OCI-LY1 (cell line): ENCODE data around the gene SLC6A7.

ENCODE experiments used
- H2AFZ ChIP-seq: fragments of 200-600 bp; sonication (generic), shearing (Covaris generic); 2 replicates; pipeline ENCODE4 v1.6.0; 2014; ENCODE audit warnings: antibody characterized with exemption, mild to moderate bottlenecking, low read length
- H3F3A ChIP-seq: fragments of 200-600 bp; sonication (generic), shearing (Covaris generic); 2 replicates; pipeline ENCODE4 v1.6.0; 2014; ENCODE audit warnings: mild to moderate bottlenecking, antibody characterized with exemption, low read length, moderate library complexity; ENCODE audit not compliant: insufficient read depth
- H3K27ac ChIP-seq: fragments of 200-600 bp; sonication (generic); 2 replicates; pipeline ENCODE4 v1.5.1; 2014; ENCODE audit warnings: low read length, mixed run types, mild to moderate bottlenecking, low read depth; ENCODE audit not compliant: poor library complexity, severe bottlenecking
- H3K27me3 ChIP-seq: fragments of 200-600 bp; sonication (generic); 2 replicates; pipeline ENCODE4 v1.6.0; 2014; ENCODE audit warnings: antibody characterized with exemption, mild to moderate bottlenecking, low read length, moderate library complexity; ENCODE audit not compliant: insufficient read depth
- H3K36me3 ChIP-seq: fragments of 200-600 bp; sonication (generic); 2 replicates; pipeline ENCODE4 v1.6.1; 2014; ENCODE audit warnings: mild to moderate bottlenecking, antibody characterized with exemption, low read length, moderate library complexity, mixed read lengths; ENCODE audit not compliant: insufficient read depth
- H3K4me1 ChIP-seq: fragments of 200-600 bp; sonication (generic); 2 replicates; pipeline ENCODE4 v1.5.1; 2014; ENCODE audit warnings: mild to moderate bottlenecking, low read length, moderate library complexity; ENCODE audit not compliant: insufficient read depth, severe bottlenecking
- H3K4me2 ChIP-seq: fragments of 200-600 bp; sonication (generic), shearing (Covaris generic); 2 replicates; pipeline ENCODE4 v1.6.1; 2014; ENCODE audit warnings: low read length
- H3K4me3 ChIP-seq: fragments of 200-600 bp; sonication (generic); 2 replicates; pipeline ENCODE4 v1.5.1; 2014; ENCODE audit warnings: low read length, low read depth, mild to moderate bottlenecking, mixed read lengths; ENCODE audit not compliant: poor library complexity, severe bottlenecking
- H3K79me2 ChIP-seq: fragments of 200-600 bp; shearing (Covaris generic); 2 replicates; pipeline ENCODE4 v1.6.1; 2016; ENCODE audit warnings: mixed run types, low read length, mixed read lengths; ENCODE audit not compliant: insufficient read depth
- H3K9ac ChIP-seq: fragments of 200-600 bp; sonication (generic), shearing (Covaris generic); 2 replicates; pipeline ENCODE4 v1.6.1; 2014; ENCODE audit warnings: mild to moderate bottlenecking, low read length, mixed read lengths
- H3K9me2 ChIP-seq: fragments of 200-600 bp; sonication (generic), shearing (Covaris generic); 2 replicates; pipeline ENCODE4 v1.6.1; 2014; ENCODE audit warnings: low read depth, mild to moderate bottlenecking, low read length, mixed read lengths
- H3K9me3 ChIP-seq: fragments of 200-600 bp; shearing (Covaris generic); 2 replicates; pipeline ENCODE4 v1.6.1; 2014; ENCODE audit warnings: low read length, mixed read lengths
- H4K20me1 ChIP-seq: fragments of 200-600 bp; sonication (generic), shearing (Covaris generic); 2 replicates; pipeline ENCODE4 v1.6.0; 2016; ENCODE audit warnings: mild to moderate bottlenecking, low read length; ENCODE audit not compliant: insufficient read depth
- EZH2 ChIP-seq: fragments of 200-600 bp; sonication (generic), shearing (Covaris generic); IDR thresholded peaks from 2 replicates; pipeline ENCODE4 v1.8.0; 2017; ENCODE audit warnings: borderline replicate concordance, mixed run types, mild to moderate bottlenecking, antibody characterized with exemption, low read length, moderate library complexity, mixed read lengths
- TF ChIP-seq, protein P1 (sequence below): fragments of 200-600 bp; sonication (generic), shearing (Covaris generic); IDR thresholded peaks from 2 replicates; pipeline ENCODE4 v1.5.1; 2017; ENCODE audit warnings: mild to moderate bottlenecking, antibody characterized with exemption, low read length, moderate library complexity, mixed read lengths

Gene SLC6A7

DNA sequence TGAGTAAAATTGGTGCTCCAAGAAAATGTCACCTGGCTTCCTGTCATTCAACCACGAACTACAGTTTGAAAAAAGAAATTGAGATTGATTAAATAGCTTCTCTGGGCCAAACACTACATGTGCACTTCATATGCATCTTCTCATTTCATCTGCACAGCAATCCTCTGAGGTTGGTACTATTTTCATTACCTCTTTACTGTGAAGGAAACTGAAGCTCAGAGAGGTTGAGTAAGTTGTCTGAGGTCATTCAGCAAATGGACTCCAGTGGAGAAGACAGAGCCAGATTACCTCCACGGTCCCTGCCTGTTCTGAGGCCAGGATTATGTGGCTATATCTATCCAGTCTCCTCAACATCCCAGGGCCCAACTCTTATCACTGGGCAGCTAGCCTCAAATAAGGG lies 46.5 kb downstream of the SLC6A7 start:
- no peak overlapping the region for H3K27ac ChIP-seq
- H3K9me3 ChIP-seq, result no peaks in the 10 kb centered on the region
- no peak for TF ChIP-seq EZH2
- TF ChIP-seq, protein P1, sequence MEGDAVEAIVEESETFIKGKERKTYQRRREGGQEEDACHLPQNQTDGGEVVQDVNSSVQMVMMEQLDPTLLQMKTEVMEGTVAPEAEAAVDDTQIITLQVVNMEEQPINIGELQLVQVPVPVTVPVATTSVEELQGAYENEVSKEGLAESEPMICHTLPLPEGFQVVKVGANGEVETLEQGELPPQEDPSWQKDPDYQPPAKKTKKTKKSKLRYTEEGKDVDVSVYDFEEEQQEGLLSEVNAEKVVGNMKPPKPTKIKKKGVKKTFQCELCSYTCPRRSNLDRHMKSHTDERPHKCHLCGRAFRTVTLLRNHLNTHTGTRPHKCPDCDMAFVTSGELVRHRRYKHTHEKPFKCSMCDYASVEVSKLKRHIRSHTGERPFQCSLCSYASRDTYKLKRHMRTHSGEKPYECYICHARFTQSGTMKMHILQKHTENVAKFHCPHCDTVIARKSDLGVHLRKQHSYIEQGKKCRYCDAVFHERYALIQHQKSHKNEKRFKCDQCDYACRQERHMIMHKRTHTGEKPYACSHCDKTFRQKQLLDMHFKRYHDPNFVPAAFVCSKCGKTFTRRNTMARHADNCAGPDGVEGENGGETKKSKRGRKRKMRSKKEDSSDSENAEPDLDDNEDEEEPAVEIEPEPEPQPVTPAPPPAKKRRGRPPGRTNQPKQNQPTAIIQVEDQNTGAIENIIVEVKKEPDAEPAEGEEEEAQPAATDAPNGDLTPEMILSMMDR, result no peak
- no peaks in the 10 kb centered on the region for H3K27me3 ChIP-seq
- H3K79me2 ChIP-seq, result no peaks in the 10 kb centered on the region
- H3K4me1 ChIP-seq, result no peaks in the 10 kb centered on the region
- H3K36me3 ChIP-seq, result no peaks in the 10 kb centered on the region
- no peak overlapping the region for H2AFZ ChIP-seq
- H3K4me2 ChIP-seq, result no peak overlapping the region
- H4K20me1 ChIP-seq, result no peaks in the 10 kb centered on the region
- H3K9ac ChIP-seq, result no peak overlapping the region
- H3K4me3 ChIP-seq, result no peak overlapping the region
- H3F3A ChIP-seq, result no peaks in the 10 kb centered on the region
- H3K9me2 ChIP-seq, result no peaks in the 10 kb centered on the region

DNA sequence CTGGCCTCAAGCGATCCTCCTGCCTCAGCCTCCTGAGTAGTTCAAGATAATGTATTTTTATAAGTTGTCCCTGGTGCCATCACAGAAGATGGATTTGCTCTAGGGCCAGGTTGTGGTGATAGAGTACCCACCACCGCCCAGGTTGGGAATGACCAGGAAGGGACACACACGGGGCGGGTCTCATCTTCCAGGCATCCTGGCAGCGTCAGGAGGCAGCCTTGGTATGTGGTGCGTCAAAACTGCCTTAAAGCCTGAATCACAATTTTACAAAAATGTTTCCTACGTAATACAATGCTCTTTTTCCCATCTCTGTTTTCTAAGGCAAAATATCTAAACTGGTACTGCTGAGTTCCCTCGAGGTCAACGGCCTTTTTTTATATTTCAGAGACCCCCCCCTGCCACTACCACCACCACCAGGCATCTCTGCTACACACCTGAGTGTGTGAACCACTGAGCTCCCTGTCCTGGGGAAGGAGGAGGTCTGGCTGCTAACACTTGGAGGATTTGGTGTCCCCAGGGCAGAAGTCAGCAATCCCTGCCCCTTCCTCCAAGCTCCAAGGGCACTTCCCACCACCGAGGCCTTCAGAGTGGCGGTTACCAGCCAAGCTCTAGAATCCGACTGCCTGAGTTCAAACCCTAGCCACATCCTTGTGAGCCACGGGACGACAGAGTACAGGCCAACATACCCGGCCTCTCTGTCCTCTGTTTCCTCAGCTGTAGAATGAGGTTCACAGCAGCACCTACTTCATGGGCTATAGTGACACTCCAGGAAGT lies 47.3 kb downstream of the SLC6A7 start:
- Histone ChIP-seq H3K36me3 (no peaks in the 10 kb centered on the region), H3K9me3 (no peaks in the 10 kb centered on the region), H3K9me2 (no peaks in the 10 kb centered on the region), H3K27me3 (no peaks in the 10 kb centered on the region), H3K4me1 (no peaks in the 10 kb centered on the region), H3K4me3 (no peak overlapping the region), H3K9ac (no peak overlapping the region), H3K79me2 (no peaks in the 10 kb centered on the region), H4K20me1 (no peaks in the 10 kb centered on the region), H2AFZ (no peak overlapping the region), H3K27ac (no peak overlapping the region), H3K4me2 (no peak overlapping the region), H3F3A (no peaks in the 10 kb centered on the region)
- TF ChIP-seq, protein P1, result no peak
- TF ChIP-seq EZH2, result no peak

DNA sequence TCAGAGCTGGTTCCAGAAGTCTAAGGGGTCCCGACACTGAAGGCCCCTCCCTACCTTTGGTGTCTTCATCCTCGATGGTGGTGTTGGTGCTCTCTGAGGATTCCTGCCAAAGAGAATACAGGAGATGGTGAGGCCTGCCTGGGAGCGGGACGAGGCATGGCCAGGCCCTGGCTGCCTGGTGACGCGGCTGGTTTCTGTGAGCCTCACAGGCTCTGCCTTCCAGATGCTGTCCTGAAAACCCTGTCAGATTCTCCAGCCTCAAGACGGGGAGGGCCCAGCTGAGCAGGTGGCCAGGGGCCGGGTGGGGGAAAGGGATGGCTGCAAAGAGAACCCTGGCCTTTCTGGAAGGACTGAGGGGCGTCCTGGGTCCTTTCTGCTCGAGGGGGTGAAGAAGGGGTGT lies 48.8 kb downstream of the SLC6A7 start:
- no peak overlapping the region for H3K4me2 ChIP-seq
- H3K9me2 ChIP-seq, result no peaks in the 10 kb centered on the region
- H3K79me2 ChIP-seq, result no peaks in the 10 kb centered on the region
- H3K36me3 ChIP-seq, result no peaks in the 10 kb centered on the region
- TF ChIP-seq, protein P1, result no peak
- no peaks in the 10 kb centered on the region for H3K27me3 ChIP-seq
- H4K20me1 ChIP-seq, result no peaks in the 10 kb centered on the region
- H3K9me3 ChIP-seq, result no peaks in the 10 kb centered on the region
- no peaks in the 10 kb centered on the region for H3K4me1 ChIP-seq
- H3K27ac ChIP-seq, result no peak overlapping the region
- H2AFZ ChIP-seq, result no peak overlapping the region
- no peak overlapping the region for H3K9ac ChIP-seq
- H3F3A ChIP-seq, result no peaks in the 10 kb centered on the region
- H3K4me3 ChIP-seq, result no peak overlapping the region
